NCI-H2029 (cell line): ENCODE measurements around the gene CCNQ.

Experiments
- DNase-seq: peaks from one replicate; lab custom pipeline; 2025; lab: John Stamatoyannopoulos, UW

The CCNQ gene

DNA sequence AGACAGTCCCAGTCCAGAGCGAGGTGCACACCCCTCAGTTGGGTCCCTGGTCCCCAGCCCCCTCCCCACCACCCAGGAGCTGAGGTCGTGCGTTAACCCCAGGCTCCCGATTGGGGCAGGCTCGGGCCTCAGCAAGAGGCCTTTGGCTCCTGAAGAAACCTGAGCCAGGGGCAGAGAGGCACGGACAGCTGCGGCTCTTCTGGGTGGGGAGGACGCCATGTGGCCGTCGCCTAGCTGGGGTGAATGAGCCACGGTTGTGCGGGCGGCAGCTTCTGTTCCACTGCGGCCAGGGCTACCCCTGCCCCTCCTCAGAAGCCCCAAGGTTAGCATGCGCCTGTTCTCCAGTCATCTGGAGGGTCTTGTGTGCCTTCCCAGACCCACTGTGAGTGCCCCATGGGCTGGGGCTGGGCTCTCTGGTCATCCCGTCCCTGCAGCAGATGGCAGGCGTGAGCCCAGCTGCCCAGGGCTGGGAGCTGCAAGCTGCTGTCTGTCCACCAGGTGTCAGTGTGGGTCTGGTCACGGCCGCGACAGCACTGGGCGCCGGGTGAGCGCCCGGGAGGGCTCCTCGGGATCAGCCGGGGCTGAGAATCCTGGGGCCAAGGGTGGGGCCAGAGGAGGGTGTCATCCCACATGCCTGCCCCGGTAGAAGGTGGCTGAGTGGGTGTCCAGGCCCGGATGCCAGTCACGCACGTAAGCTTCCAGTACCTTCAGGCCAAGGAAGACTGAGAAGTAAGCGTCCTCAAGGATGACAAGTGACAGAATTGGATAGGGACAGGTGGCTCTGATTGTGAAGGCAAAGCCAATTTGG lies 59.6 kb downstream of the CCNQ start:
- no peak for DNase-seq

DNA sequence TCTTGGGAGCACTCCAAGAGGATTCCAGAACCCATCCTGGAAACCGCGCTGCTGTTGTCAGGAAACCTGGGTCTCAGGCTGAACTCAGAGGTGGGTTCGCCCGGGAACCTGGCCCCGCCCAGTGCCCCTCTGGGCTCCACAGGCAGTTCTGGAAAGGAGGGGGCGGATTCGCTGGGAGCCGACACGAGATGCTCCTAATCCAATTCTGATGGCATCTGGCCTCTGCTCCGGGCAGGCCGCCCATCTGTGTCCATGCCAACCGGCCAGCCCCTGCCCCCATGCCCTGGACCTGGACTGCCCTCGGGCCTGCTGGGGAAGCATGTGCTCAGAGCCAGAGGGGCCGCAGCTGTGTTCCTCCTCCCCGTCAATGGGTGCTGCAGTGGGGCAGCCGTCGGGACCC lies 60.5 kb downstream of the CCNQ start:
- DNase-seq, result no peak
